Neural progenitor cell (in vitro differentiated cells): ENCODE data around the gene CDK11A. TPM values are rescaled to one million over a fixed set of nuclear protein-coding genes. Genes with fewer than 3 reads are reported as not detected.

ENCODE experiments used
- DNase-seq: peaks from one replicate; pipeline ENCODE4 v3.0.0-alpha.2; 2016; ENCODE audit warnings: low spot score
- H2AFZ ChIP-seq: fragments of 200-600 bp; sonication (generic); replicated peaks from 2 replicates; pipeline ENCODE4 v1.6.1; 2016; ENCODE audit warnings: antibody characterized with exemption
- H3F3A ChIP-seq: fragments of 200-600 bp; sonication (generic); 2 replicates; pipeline ENCODE4 v1.6.1; 2016; ENCODE audit warnings: antibody characterized with exemption, low read depth
- H3K27ac ChIP-seq: fragments of 200-600 bp; sonication (generic); 2 replicates; pipeline ENCODE4 v1.5.1; 2016; ENCODE audit warnings: mild to moderate bottlenecking
- H3K27me3 ChIP-seq: fragments of 200-600 bp; sonication (generic); 2 replicates; pipeline ENCODE4 v1.6.1; 2016; ENCODE audit warnings: mild to moderate bottlenecking, moderate library complexity
- H3K36me3 ChIP-seq: fragments of 200-600 bp; sonication (generic); 2 replicates; pipeline ENCODE4 v1.5.1; 2016
- H3K4me1 ChIP-seq: fragments of 200-600 bp; sonication (generic); 2 replicates; pipeline ENCODE4 v1.6.1; 2016; ENCODE audit warnings: mixed run types
- H3K4me2 ChIP-seq: fragments of 200-600 bp; sonication (generic); 2 replicates; pipeline ENCODE4 v1.6.1; 2016
- H3K4me3 ChIP-seq: fragments of 200-600 bp; sonication (generic); 2 replicates; pipeline ENCODE4 v1.5.1; 2016
- H3K79me2 ChIP-seq: fragments of 200-600 bp; sonication (generic); 2 replicates; pipeline ENCODE4 v1.6.1; 2016; ENCODE audit warnings: low read depth
- H3K9ac ChIP-seq: fragments of 200-600 bp; sonication (generic); 2 replicates; pipeline ENCODE4 v1.6.1; 2016
- H3K9me3 ChIP-seq: fragments of 200-600 bp; sonication (generic); 2 replicates; pipeline ENCODE4 v1.5.1; 2016; ENCODE audit warnings: low read depth
- H4K20me1 ChIP-seq: fragments of 200-600 bp; sonication (generic); 2 replicates; pipeline ENCODE4 v1.6.1; 2016; ENCODE audit warnings: low read depth
- H3K27ac Mint-ChIP-seq: 3 replicates; pipeline ENCODE4 v1.8.0; 2021; ENCODE audit warnings: mixed read lengths
- H3K27me3 Mint-ChIP-seq: 2 replicates; pipeline ENCODE4 v1.8.0; 2022; ENCODE audit warnings: low read depth, mild to moderate bottlenecking, inconsistent platforms, moderate library complexity, mixed read lengths; ENCODE audit not compliant: insufficient read depth
- H3K36me3 Mint-ChIP-seq: 3 replicates; pipeline ENCODE4 v1.8.0; 2021; ENCODE audit warnings: mixed read lengths
- H3K4me1 Mint-ChIP-seq: 3 replicates; pipeline ENCODE4 v1.8.0; 2021; ENCODE audit warnings: mixed read lengths
- H3K4me3 Mint-ChIP-seq: 3 replicates; pipeline ENCODE4 v1.8.0; 2021; ENCODE audit warnings: mild to moderate bottlenecking, moderate library complexity, mixed read lengths
- H3K9me3 Mint-ChIP-seq: 3 replicates; pipeline ENCODE4 v1.8.0; 2020; ENCODE audit warnings: mixed read lengths
- EZH2 ChIP-seq: fragments of 200-600 bp; sonication (generic); IDR thresholded peaks from 2 replicates; pipeline ENCODE4 v1.6.1; 2017; ENCODE audit warnings: antibody characterized with exemption, mild to moderate bottlenecking, moderate library complexity
- EZH2phosphoT487 ChIP-seq: fragments of 200-600 bp; sonication (generic); IDR thresholded peaks from 2 replicates; pipeline ENCODE4 v1.6.1; 2017; ENCODE audit warnings: antibody characterized with exemption
- total RNA-seq: library from RNA; depleted of rRNA; stranded (reverse); fragments of >200 nt; gene quantifications from 2 replicates; pipeline ENCODE4 v1.2.3, GENCODE V29; 2015; ENCODE audit warnings: low replicate concordance
- TF ChIP-seq, protein P1 (sequence below): fragments of 200-600 bp; sonication (generic); IDR thresholded peaks from 2 replicates; pipeline ENCODE4 v1.5.1; 2017; ENCODE audit warnings: antibody characterized with exemption, mild to moderate bottlenecking

Gene CDK11A
- total RNA-seq, 1 donor from 2014 or later = 6.6 TPM

DNA sequence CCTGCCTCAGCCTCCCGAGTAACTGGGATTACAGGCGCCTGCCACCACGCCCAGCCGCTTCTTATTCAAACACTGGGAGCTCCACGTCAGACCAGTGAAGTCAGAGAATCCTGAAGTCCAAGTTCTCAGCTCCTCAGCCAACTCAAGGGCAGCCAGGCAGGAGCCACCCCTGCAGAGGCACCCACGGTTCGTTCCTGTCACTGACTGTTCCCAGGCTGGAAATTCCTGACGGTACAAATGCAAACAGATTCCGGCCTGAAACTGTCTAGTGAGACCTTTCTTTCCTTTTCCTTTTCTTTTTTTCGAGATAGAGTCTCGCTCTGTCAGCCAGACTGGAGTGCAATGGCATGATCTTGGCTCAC is 43.3 kb downstream of the CDK11A start:
- Histone ChIP-seq H3K27me3 (no peaks in the 10 kb centered on the region), H4K20me1 (peaks cover 71% of the 10 kb centered on the region)

DNA sequence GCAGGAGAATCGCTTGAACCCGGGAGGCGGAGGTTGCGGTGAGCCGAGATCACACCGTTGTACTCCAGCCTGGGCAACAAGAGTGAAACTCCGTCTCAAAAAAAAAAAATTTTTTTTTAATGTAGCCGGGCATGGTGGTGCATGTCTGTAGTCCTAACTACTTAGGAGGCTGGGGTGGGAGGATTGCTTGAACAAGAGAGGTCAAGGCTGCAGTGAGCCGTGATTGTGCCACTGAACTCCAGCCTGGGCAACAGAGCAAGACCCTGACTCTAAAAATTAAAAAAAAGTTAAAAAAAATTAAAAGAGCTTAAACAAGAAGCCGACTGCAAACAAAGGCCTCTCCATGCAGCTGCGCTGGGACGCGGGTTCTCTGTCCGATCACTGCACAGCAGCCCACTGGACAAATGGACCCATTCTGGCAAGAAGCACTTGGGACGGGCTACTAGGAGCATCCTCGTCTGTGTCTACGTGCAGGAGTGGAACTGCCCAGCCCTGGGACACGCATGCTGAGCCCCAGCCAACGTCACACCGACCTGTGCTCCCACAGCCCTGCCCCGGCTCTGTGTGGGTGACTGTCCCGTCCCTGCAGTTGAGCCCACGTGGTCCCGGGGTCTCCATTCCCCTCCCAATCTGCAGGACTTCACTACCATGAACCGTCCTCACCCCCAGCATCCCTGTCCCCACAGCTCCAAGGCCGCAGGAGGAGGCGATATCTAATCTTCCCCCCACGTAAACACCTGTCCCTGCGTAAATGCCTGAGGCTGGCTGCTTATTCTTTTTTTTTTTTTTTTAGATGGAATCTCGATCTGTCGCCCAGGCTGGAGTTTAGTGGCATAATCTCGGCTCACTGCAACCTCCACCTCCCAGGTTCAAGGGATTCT is 43.9 kb downstream of the CDK11A start:
- no peaks in the 10 kb centered on the region for H3K27me3 ChIP-seq
- no peaks in the 10 kb centered on the region for H3K36me3 ChIP-seq
- H3K4me1 ChIP-seq = no peaks in the 10 kb centered on the region
- no peaks in the 10 kb centered on the region for H3K9me3 ChIP-seq
- no peak for DNase-seq
- no peak overlapping the region for H3K4me3 Mint-ChIP-seq
- H3K36me3 Mint-ChIP-seq = peaks cover 4% of the 10 kb centered on the region
- no peak overlapping the region for H3K4me3 ChIP-seq
- no peak overlapping the region for H3K9ac ChIP-seq
- no peak overlapping the region for H3K4me2 ChIP-seq
- peaks cover 2% of the 10 kb centered on the region for H3K27me3 Mint-ChIP-seq
- peaks cover 75% of the 10 kb centered on the region for H3K79me2 ChIP-seq
- H3F3A ChIP-seq = no peaks in the 10 kb centered on the region
- H4K20me1 ChIP-seq = peaks cover 66% of the 10 kb centered on the region
- no peak overlapping the region for H3K27ac ChIP-seq
- H3K4me1 Mint-ChIP-seq = peaks cover 15% of the 10 kb centered on the region
- H3K27ac Mint-ChIP-seq = no peak overlapping the region
- TF ChIP-seq EZH2 (no peak), EZH2phosphoT487 (no peak)
- no peak overlapping the region for H2AFZ ChIP-seq
- no peaks in the 10 kb centered on the region for H3K9me3 Mint-ChIP-seq

More for the DNA sequence above, 43.3 kb downstream of the CDK11A start:
- Mint-ChIP-seq H3K36me3 (peaks cover 6% of the 10 kb centered on the region), H3K4me3 (no peak overlapping the region), H3K27ac (no peak overlapping the region), H3K9me3 (no peaks in the 10 kb centered on the region), H3K4me1 (peaks cover 17% of the 10 kb centered on the region), H3K27me3 (peaks cover 2% of the 10 kb centered on the region)
- Histone ChIP-seq H3F3A (no peaks in the 10 kb centered on the region), H3K4me2 (no peak overlapping the region), H3K79me2 (peaks cover 82% of the 10 kb centered on the region), H3K9ac (no peak overlapping the region), H3K9me3 (no peaks in the 10 kb centered on the region), H3K36me3 (no peaks in the 10 kb centered on the region), H2AFZ (no peak overlapping the region), H3K4me3 (no peak overlapping the region), H3K4me1 (no peaks in the 10 kb centered on the region), H3K27ac (no peak overlapping the region)
- no peak for DNase-seq
- TF ChIP-seq EZH2 (no peak), EZH2phosphoT487 (no peak)
- TF ChIP-seq, protein P1, sequence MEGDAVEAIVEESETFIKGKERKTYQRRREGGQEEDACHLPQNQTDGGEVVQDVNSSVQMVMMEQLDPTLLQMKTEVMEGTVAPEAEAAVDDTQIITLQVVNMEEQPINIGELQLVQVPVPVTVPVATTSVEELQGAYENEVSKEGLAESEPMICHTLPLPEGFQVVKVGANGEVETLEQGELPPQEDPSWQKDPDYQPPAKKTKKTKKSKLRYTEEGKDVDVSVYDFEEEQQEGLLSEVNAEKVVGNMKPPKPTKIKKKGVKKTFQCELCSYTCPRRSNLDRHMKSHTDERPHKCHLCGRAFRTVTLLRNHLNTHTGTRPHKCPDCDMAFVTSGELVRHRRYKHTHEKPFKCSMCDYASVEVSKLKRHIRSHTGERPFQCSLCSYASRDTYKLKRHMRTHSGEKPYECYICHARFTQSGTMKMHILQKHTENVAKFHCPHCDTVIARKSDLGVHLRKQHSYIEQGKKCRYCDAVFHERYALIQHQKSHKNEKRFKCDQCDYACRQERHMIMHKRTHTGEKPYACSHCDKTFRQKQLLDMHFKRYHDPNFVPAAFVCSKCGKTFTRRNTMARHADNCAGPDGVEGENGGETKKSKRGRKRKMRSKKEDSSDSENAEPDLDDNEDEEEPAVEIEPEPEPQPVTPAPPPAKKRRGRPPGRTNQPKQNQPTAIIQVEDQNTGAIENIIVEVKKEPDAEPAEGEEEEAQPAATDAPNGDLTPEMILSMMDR = no peak

GRCh38 chr1:1678581-1679380 is 45.4 kb downstream of the CDK11A start:
- Histone ChIP-seq H3K79me2 (peaks cover 61% of the 10 kb centered on the region), H3K9ac (no peak overlapping the region), H3K4me1 (no peaks in the 10 kb centered on the region), H3K4me3 (no peak overlapping the region), H4K20me1 (peaks cover 51% of the 10 kb centered on the region), H3K27me3 (no peaks in the 10 kb centered on the region), H2AFZ (no peak overlapping the region), H3K4me2 (no peak overlapping the region), H3F3A (no peaks in the 10 kb centered on the region), H3K9me3 (no peaks in the 10 kb centered on the region), H3K36me3 (no peaks in the 10 kb centered on the region), H3K27ac (peak overlapping the region; percentile 46)
- TF ChIP-seq EZH2phosphoT487 = no peak
- TF ChIP-seq, protein P1 = peak; percentile 24
- Mint-ChIP-seq H3K4me1 (peaks cover 14% of the 10 kb centered on the region), H3K27ac (no peak overlapping the region), H3K27me3 (peaks cover 2% of the 10 kb centered on the region), H3K9me3 (no peaks in the 10 kb centered on the region), H3K4me3 (no peak overlapping the region), H3K36me3 (peaks cover 2% of the 10 kb centered on the region)
- DNase-seq = no peak
